Hematopoietic multipotent progenitor cell (in vitro differentiated cells): ENCODE results near the gene COL7A1. TPM values are rescaled to one million over a fixed set of nuclear protein-coding genes. Genes with fewer than 3 reads are reported as not detected.
A peak's percentile ranks its signal among the peaks of the same experiment; 100 is the strongest.
"Not testable (repeated sequence)": the region's sequence is repeated elsewhere in the genome, so short reads cannot be mapped to it uniquely, and the experiment has no call there.

Experiments
- DNase-seq, 3 donors: peaks; one replicate each; pipeline ENCODE4 v3.0.0-alpha.2; 2011 to 2015; ENCODE audit warnings: low read depth in 2 of 3, low spot score in 2 of 3
- total RNA-seq: library from RNA; depleted of rRNA; stranded (reverse); fragments of >200 nt; gene quantifications from one replicate; pipeline ENCODE4 v1.2.3, GENCODE V29; 2012

Gene COL7A1
- total RNA-seq, 1 donor, result 0.27 TPM

GRCh38 chr3:48548729-48549705, 46.1 kb downstream of the COL7A1 start:
- DNase-seq, result peak; percentile 62 to 87 (median 74)

GRCh38 chr3:48548126-48548525, 47.0 kb downstream of the COL7A1 start:
- no peak for DNase-seq

- no peak for DNase-seq
These were observed 48.8 kb downstream of the COL7A1 start for GRCh38 chr3:48546203-48546829.

GRCh38 chr3:48544141-48544540, 51.0 kb downstream of the COL7A1 start:
- DNase-seq, result no peak

GRCh38 chr3:48543271-48543866, 51.8 kb downstream of the COL7A1 start:
- peak in 1 of 3 donors; percentile 58 for DNase-seq

GRCh38 chr3:48538451-48538850, 56.7 kb downstream of the COL7A1 start:
- DNase-seq, result no peak

- DNase-seq, result no peak
These were observed 58.3 kb downstream of the COL7A1 start for GRCh38 chr3:48536785-48537184.

GRCh38 chr3:48536116-48536515, 59.0 kb downstream of the COL7A1 start:
- DNase-seq, result no peak

GRCh38 chr3:48535578-48535977, 59.6 kb downstream of the COL7A1 start:
- DNase-seq, result no peak

GRCh38 chr3:48532977-48533337, 62.2 kb downstream of the COL7A1 start:
- no peak for DNase-seq

GRCh38 chr3:48532271-48532976, 62.7 kb downstream of the COL7A1 start:
- DNase-seq, result no peak

GRCh38 chr3:48530701-48531100, 64.4 kb downstream of the COL7A1 start:
- not testable (repeated sequence) for DNase-seq

- no peak for DNase-seq
These were observed 66.4 kb downstream of the COL7A1 start for GRCh38 chr3:48528754-48529153.

- DNase-seq, result no peak
These were observed 67.1 kb downstream of the COL7A1 start for GRCh38 chr3:48528048-48528447.

- no peak for DNase-seq
These were observed 70.2 kb downstream of the COL7A1 start for GRCh38 chr3:48524970-48525369.

- no peak for DNase-seq
These were observed 73.5 kb downstream of the COL7A1 start for GRCh38 chr3:48521635-48522034.

- no peak for DNase-seq
These were observed 75.9 kb downstream of the COL7A1 start for GRCh38 chr3:48519277-48519643.

- peak in 1 of 3 donors; percentile 60 for DNase-seq
These were observed 76.4 kb downstream of the COL7A1 start for GRCh38 chr3:48518638-48519276.

GRCh38 chr3:48518069-48518468, 77.1 kb downstream of the COL7A1 start:
- no peak for DNase-seq

GRCh38 chr3:48516571-48516970, 78.6 kb downstream of the COL7A1 start:
- DNase-seq, result no peak
